ENCODE results near the gene HMBS.

HMBS gene

GRCh38 chr11:119112314-119113020 is 27.8 kb downstream of the HMBS start:
- no peak for DNase-seq
- no peak overlapping the region for H3K4ac ChIP-seq (ENCODE audit: low read depth, low read length)
- H3K27me3 ChIP-seq (ENCODE audit: insufficient read depth, low read length) = no peaks in the 10 kb centered on the region
- no peak overlapping the region for H2BK5ac ChIP-seq (ENCODE audit: low read depth, low read length, poor library complexity)
- H3K27ac ChIP-seq (ENCODE audit: low read depth, low read length) = no peak overlapping the region
- no peak overlapping the region for H4K91ac ChIP-seq (ENCODE audit: low read depth, low read length)
- no peaks in the 10 kb centered on the region for H3K79me1 ChIP-seq (ENCODE audit: low read length)
- no CpG with 5 or more reads among the region's 12 CpGs for WGBS (ENCODE audit: extremely low coverage, insufficient coverage, insufficient read length)
- peaks cover 7 to 10% of the 10 kb centered on the region in 2 experiments for H3K4me1 ChIP-seq (ENCODE audit: control insufficient read depth in 1 of 2, insufficient read depth in 2 of 2, low read length in 2 of 2)
- no peak overlapping the region for H3K18ac ChIP-seq (ENCODE audit: low read length)
- H4K8ac ChIP-seq (ENCODE audit: low read depth, low read length) = no peak overlapping the region
- no peak overlapping the region for H3K4me2 ChIP-seq (ENCODE audit: low read length)
- H3K9me3 ChIP-seq (ENCODE audit: insufficient read depth, low read depth, low read length) = peaks cover 1% of the 10 kb centered on the region
- H3K14ac ChIP-seq (ENCODE audit: low read length) = no peak overlapping the region
- H4K12ac ChIP-seq (ENCODE audit: low read depth, low read length) = no peak overlapping the region
- no peak overlapping the region for H3K9ac ChIP-seq (ENCODE audit: low read length)
- H2BK12ac ChIP-seq (ENCODE audit: low read length) = no peak overlapping the region
- no peak overlapping the region for H3K4me3 ChIP-seq (ENCODE audit: low read depth, low read length)
- no peak overlapping the region for H2AK5ac ChIP-seq (ENCODE audit: low read length)
- peaks cover 14 to 20% of the 10 kb centered on the region in 2 experiments for H3K36me3 ChIP-seq (ENCODE audit: control insufficient read depth in 1 of 2, insufficient read depth in 2 of 2, low read length in 2 of 2)
- H3K23ac ChIP-seq (ENCODE audit: low read length) = no peak overlapping the region
- H2AFZ ChIP-seq (ENCODE audit: insufficient read depth, low read length, poor library complexity) = no peak overlapping the region
- peaks cover 2% of the 10 kb centered on the region for H3K79me2 ChIP-seq (ENCODE audit: control insufficient read depth, insufficient read depth, low read length, poor library complexity)
- no peak overlapping the region for H2BK120ac ChIP-seq (ENCODE audit: insufficient read depth, low read length, poor library complexity)

GRCh38 chr11:119113716-119114115 is 29.0 kb downstream of the HMBS start:
- H3K36me3 ChIP-seq (ENCODE audit: control insufficient read depth in 1 of 2, insufficient read depth in 2 of 2, low read length in 2 of 2) = peaks cover 14 to 20% of the 10 kb centered on the region in 2 experiments
- no peak for DNase-seq
- H3K79me2 ChIP-seq (ENCODE audit: control insufficient read depth, insufficient read depth, low read length, poor library complexity) = no peaks in the 10 kb centered on the region
- no peak overlapping the region for H3K27ac ChIP-seq (ENCODE audit: low read depth, low read length)
- H3K4me1 ChIP-seq (ENCODE audit: control insufficient read depth in 1 of 2, insufficient read depth in 2 of 2, low read length in 2 of 2) = peaks cover 0 to under 1% of the 10 kb centered on the region in 2 experiments
- H2AFZ ChIP-seq (ENCODE audit: insufficient read depth, low read length, poor library complexity) = no peak overlapping the region
- no peak overlapping the region for H3K23ac ChIP-seq (ENCODE audit: low read length)
- no CpG with 5 or more reads among the region's 9 CpGs for WGBS (ENCODE audit: extremely low coverage, insufficient coverage, insufficient read length)
- H3K14ac ChIP-seq (ENCODE audit: low read length) = no peak overlapping the region
- no peak overlapping the region for H2AK5ac ChIP-seq (ENCODE audit: low read length)
- no peak overlapping the region for H3K4me2 ChIP-seq (ENCODE audit: low read length)
- H3K27me3 ChIP-seq (ENCODE audit: insufficient read depth, low read length) = no peaks in the 10 kb centered on the region
- no peaks in the 10 kb centered on the region for H3K79me1 ChIP-seq (ENCODE audit: low read length)
- no peak overlapping the region for H3K4me3 ChIP-seq (ENCODE audit: low read depth, low read length)
- no peak overlapping the region for H3K9ac ChIP-seq (ENCODE audit: low read length)
- no peak overlapping the region for H2BK5ac ChIP-seq (ENCODE audit: low read depth, low read length, poor library complexity)
- no peak overlapping the region for H2BK12ac ChIP-seq (ENCODE audit: low read length)
- H2BK120ac ChIP-seq (ENCODE audit: insufficient read depth, low read length, poor library complexity) = no peak overlapping the region
- H4K12ac ChIP-seq (ENCODE audit: low read depth, low read length) = no peak overlapping the region
- peaks cover 1% of the 10 kb centered on the region for H3K9me3 ChIP-seq (ENCODE audit: insufficient read depth, low read depth, low read length)
- no peak overlapping the region for H4K91ac ChIP-seq (ENCODE audit: low read depth, low read length)
- no peak overlapping the region for H3K4ac ChIP-seq (ENCODE audit: low read depth, low read length)
- H3K18ac ChIP-seq (ENCODE audit: low read length) = no peak overlapping the region
- no peak overlapping the region for H4K8ac ChIP-seq (ENCODE audit: low read depth, low read length)

GRCh38 chr11:119114351-119114750 is 29.7 kb downstream of the HMBS start:
- no CpG with 5 or more reads among the region's 5 CpGs for WGBS (ENCODE audit: extremely low coverage, insufficient coverage, insufficient read length)
- H3K23ac ChIP-seq (ENCODE audit: low read length) = no peak overlapping the region
- no peak overlapping the region for H4K8ac ChIP-seq (ENCODE audit: low read depth, low read length)
- DNase-seq = no peak
- no peak overlapping the region for H3K9ac ChIP-seq (ENCODE audit: low read length)
- H2AK5ac ChIP-seq (ENCODE audit: low read length) = no peak overlapping the region
- no peaks in the 10 kb centered on the region for H3K79me2 ChIP-seq (ENCODE audit: control insufficient read depth, insufficient read depth, low read length, poor library complexity)
- H3K14ac ChIP-seq (ENCODE audit: low read length) = no peak overlapping the region
- no peak overlapping the region for H3K4me2 ChIP-seq (ENCODE audit: low read length)
- no peak overlapping the region for H3K18ac ChIP-seq (ENCODE audit: low read length)
- no peak overlapping the region for H3K27ac ChIP-seq (ENCODE audit: low read depth, low read length)
- H4K12ac ChIP-seq (ENCODE audit: low read depth, low read length) = no peak overlapping the region
- H2BK120ac ChIP-seq (ENCODE audit: insufficient read depth, low read length, poor library complexity) = no peak overlapping the region
- H3K4ac ChIP-seq (ENCODE audit: low read depth, low read length) = no peak overlapping the region
- H2BK5ac ChIP-seq (ENCODE audit: low read depth, low read length, poor library complexity) = no peak overlapping the region
- no peaks in the 10 kb centered on the region for H3K27me3 ChIP-seq (ENCODE audit: insufficient read depth, low read length)
- H2BK12ac ChIP-seq (ENCODE audit: low read length) = no peak overlapping the region
- H3K36me3 ChIP-seq (ENCODE audit: control insufficient read depth in 1 of 2, insufficient read depth in 2 of 2, low read length in 2 of 2) = peaks cover 14 to 20% of the 10 kb centered on the region in 2 experiments
- no peaks in the 10 kb centered on the region for H3K4me1 ChIP-seq (ENCODE audit: control insufficient read depth in 1 of 2, insufficient read depth in 2 of 2, low read length in 2 of 2)
- peaks cover 1% of the 10 kb centered on the region for H3K9me3 ChIP-seq (ENCODE audit: insufficient read depth, low read depth, low read length)
- no peak overlapping the region for H3K4me3 ChIP-seq (ENCODE audit: low read depth, low read length)
- H4K91ac ChIP-seq (ENCODE audit: low read depth, low read length) = no peak overlapping the region
- H2AFZ ChIP-seq (ENCODE audit: insufficient read depth, low read length, poor library complexity) = no peak overlapping the region
- H3K79me1 ChIP-seq (ENCODE audit: low read length) = no peaks in the 10 kb centered on the region

GRCh38 chr11:119115484-119116234 is 31.0 kb downstream of the HMBS start:
- Histone ChIP-seq H3K9me3 (ENCODE audit: insufficient read depth, low read depth, low read length) (no peaks in the 10 kb centered on the region), H2BK120ac (ENCODE audit: insufficient read depth, low read length, poor library complexity) (no peak overlapping the region), H2AFZ (ENCODE audit: insufficient read depth, low read length, poor library complexity) (no peak overlapping the region), H2BK12ac (ENCODE audit: low read length) (no peak overlapping the region), H3K23ac (ENCODE audit: low read length) (no peak overlapping the region), H3K4ac (ENCODE audit: low read depth, low read length) (no peak overlapping the region), H3K14ac (ENCODE audit: low read length) (no peak overlapping the region), H3K4me2 (ENCODE audit: low read length) (no peak overlapping the region), H3K79me2 (ENCODE audit: control insufficient read depth, insufficient read depth, low read length, poor library complexity) (no peaks in the 10 kb centered on the region), H3K18ac (ENCODE audit: low read length) (no peak overlapping the region), H3K9ac (ENCODE audit: low read length) (no peak overlapping the region), H4K91ac (ENCODE audit: low read depth, low read length) (no peak overlapping the region), H4K12ac (ENCODE audit: low read depth, low read length) (no peak overlapping the region), H3K4me3 (ENCODE audit: low read depth, low read length) (no peak overlapping the region), H3K27ac (ENCODE audit: low read depth, low read length) (no peak overlapping the region), H2BK5ac (ENCODE audit: low read depth, low read length, poor library complexity) (no peak overlapping the region), H3K36me3 (ENCODE audit: control insufficient read depth in 1 of 2, insufficient read depth in 2 of 2, low read length in 2 of 2) (peaks cover 13 to 20% of the 10 kb centered on the region in 2 experiments), H2AK5ac (ENCODE audit: low read length) (no peak overlapping the region), H3K4me1 (ENCODE audit: control insufficient read depth in 1 of 2, insufficient read depth in 2 of 2, low read length in 2 of 2) (peaks cover 0 to under 1% of the 10 kb centered on the region in 2 experiments), H4K8ac (ENCODE audit: low read depth, low read length) (no peak overlapping the region), H3K79me1 (ENCODE audit: low read length) (peaks cover under 1% of the 10 kb centered on the region), H3K27me3 (ENCODE audit: insufficient read depth, low read length) (no peaks in the 10 kb centered on the region)
- WGBS (ENCODE audit: extremely low coverage, insufficient coverage, insufficient read length) = no CpG with 5 or more reads among the region's 24 CpGs
- DNase-seq = peak; percentile 20 to 43

All from trophoblast cell (in vitro differentiated cells and primary cell).